ENCODE results near the gene TMEM116.

DNA sequence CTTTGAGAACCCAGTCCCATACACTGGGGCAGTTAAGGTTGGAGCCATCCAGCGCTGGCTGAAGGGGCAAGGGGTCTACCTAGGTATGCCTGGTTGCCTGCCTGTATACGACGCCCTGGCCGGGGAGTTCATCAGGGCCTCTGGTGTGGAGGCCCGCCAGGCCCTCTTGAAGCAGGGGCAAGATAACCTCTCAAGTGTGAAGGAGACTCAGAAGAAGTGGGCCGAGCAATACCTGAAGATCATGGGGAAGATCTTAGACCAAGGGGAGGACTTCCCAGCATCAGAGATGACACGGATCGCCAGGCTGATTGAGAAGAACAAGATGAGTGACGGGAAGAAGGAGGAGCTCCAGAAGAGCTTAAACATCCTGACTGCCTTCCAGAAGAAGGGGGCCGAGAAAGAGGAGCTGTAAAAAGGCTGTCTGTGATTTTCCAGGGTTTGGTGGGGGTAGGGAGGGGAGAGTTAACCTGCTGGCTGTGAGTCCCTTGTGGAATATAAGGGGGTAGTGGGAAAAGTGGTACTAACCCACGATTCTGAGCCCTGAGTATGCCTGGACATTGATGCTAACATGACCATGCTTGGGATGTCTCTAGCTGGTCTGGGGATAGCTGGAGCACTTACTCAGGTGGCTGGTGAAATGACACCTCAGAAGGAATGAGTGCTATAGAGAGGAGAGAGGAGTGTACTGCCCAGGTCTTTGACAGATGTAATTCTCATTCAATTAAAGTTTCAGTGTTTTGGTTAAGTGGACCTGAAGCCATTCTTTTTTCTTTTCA, 9.5 kb upstream of the TMEM116 start:
- TF ChIP-seq, protein P1, sequence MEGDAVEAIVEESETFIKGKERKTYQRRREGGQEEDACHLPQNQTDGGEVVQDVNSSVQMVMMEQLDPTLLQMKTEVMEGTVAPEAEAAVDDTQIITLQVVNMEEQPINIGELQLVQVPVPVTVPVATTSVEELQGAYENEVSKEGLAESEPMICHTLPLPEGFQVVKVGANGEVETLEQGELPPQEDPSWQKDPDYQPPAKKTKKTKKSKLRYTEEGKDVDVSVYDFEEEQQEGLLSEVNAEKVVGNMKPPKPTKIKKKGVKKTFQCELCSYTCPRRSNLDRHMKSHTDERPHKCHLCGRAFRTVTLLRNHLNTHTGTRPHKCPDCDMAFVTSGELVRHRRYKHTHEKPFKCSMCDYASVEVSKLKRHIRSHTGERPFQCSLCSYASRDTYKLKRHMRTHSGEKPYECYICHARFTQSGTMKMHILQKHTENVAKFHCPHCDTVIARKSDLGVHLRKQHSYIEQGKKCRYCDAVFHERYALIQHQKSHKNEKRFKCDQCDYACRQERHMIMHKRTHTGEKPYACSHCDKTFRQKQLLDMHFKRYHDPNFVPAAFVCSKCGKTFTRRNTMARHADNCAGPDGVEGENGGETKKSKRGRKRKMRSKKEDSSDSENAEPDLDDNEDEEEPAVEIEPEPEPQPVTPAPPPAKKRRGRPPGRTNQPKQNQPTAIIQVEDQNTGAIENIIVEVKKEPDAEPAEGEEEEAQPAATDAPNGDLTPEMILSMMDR (IDR thresholded peaks at IDR 0.05; ENCODE audit: low read depth, low read length), result no peak
- TF ChIP-seq EZH2phosphoT487 (IDR thresholded peaks at IDR 0.05; ENCODE audit: low read depth), result no peak

All from OCI-LY3 (cell line).